Measurements from ENCODE around the gene CFHR1. TPM values are rescaled to one million over a fixed set of nuclear protein-coding genes. Genes with fewer than 3 reads are reported as not detected.

Gene CFHR1
- total RNA-seq, 1 experiment from 2014 or later: 0.34 TPM

DNA sequence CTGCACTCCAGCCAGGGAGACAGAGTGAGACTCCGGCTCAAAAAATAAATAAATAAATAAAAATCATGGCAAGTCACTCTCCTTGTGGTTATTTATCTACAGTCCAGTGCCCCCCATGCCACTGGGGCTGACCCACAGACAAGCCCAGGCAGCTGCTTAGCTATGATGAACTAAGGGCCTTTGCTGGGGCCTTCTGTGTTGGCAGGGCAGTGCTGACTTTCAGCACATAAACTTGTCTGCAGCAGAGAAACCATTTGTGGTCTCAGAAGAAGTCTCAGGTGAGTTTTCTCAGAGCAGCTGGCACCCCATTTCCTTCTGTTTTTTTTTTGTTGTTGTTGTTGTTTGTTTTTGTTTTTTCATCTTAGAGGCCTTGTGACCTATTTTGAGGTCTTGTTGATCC lies 47.4 kb downstream of the CFHR1 start (continued):
- no peak for TF ChIP-seq YY1 (IDR thresholded peaks at IDR 0.05; ENCODE audit: extremely low read depth, insufficient replicate concordance, low read depth, low read length)

- ChIA-PET RAD21 (ENCODE audit: low non-redundant PET in 1 of 2, low total read pairs in 2 of 2, uncharacterized antibody in 2 of 2, unreplicated experiment in 2 of 2) (no interaction called here), POLR2A (no interaction called here), CTCF (no interaction called here)
- Histone ChIP-seq H3K36me3 (ENCODE audit: control insufficient read depth in 1 of 2, insufficient read depth in 2 of 2, low read length in 2 of 2) (no peaks in the 10 kb centered on the region), H3K4me3 (replicated peaks in 1 of 2; ENCODE audit: low read depth in 1 of 2, low read length in 2 of 2) (no peak overlapping the region), H3K9me3 (ENCODE audit: control insufficient read depth in 1 of 2, insufficient read depth in 1 of 2, low read depth in 1 of 2, low read length in 2 of 2) (no peaks in the 10 kb centered on the region), H3K27ac (ENCODE audit: low read depth, low read length) (no peak overlapping the region), H4K20me1 (ENCODE audit: insufficient read depth) (no peaks in the 10 kb centered on the region), H3K9ac (ENCODE audit: low read length) (no peak overlapping the region), H3K27me3 (ENCODE audit: insufficient read depth, low read length) (no peaks in the 10 kb centered on the region), H2AFZ (ENCODE audit: low read depth, low read length, poor library complexity, severe bottlenecking) (no peak overlapping the region), H3K79me2 (ENCODE audit: insufficient read depth, low read length) (no peaks in the 10 kb centered on the region), H3K4me2 (ENCODE audit: low read length) (no peak overlapping the region), H3K9me2 (ENCODE audit: insufficient read depth) (no peaks in the 10 kb centered on the region), H3K4me1 (ENCODE audit: control insufficient read depth in 1 of 2, insufficient read depth in 2 of 2, low read length in 2 of 2) (no peaks in the 10 kb centered on the region)
- intact Hi-C loops (cut with micrococcal nuclease): no loop called here
- BruUV-seq (replicated peaks): no TSS peak
- ATAC-seq (no peak), DNase-seq (ENCODE audit: low read depth, low spot score) (no peak)
- TF ChIP-seq SP1 (IDR thresholded peaks at IDR 0.05; ENCODE audit: low read depth): no peak
- no peak for TF ChIP-seq EZH2phosphoT487 (IDR thresholded peaks at IDR 0.05; ENCODE audit: borderline replicate concordance)
- TF ChIP-seq, protein P1, sequence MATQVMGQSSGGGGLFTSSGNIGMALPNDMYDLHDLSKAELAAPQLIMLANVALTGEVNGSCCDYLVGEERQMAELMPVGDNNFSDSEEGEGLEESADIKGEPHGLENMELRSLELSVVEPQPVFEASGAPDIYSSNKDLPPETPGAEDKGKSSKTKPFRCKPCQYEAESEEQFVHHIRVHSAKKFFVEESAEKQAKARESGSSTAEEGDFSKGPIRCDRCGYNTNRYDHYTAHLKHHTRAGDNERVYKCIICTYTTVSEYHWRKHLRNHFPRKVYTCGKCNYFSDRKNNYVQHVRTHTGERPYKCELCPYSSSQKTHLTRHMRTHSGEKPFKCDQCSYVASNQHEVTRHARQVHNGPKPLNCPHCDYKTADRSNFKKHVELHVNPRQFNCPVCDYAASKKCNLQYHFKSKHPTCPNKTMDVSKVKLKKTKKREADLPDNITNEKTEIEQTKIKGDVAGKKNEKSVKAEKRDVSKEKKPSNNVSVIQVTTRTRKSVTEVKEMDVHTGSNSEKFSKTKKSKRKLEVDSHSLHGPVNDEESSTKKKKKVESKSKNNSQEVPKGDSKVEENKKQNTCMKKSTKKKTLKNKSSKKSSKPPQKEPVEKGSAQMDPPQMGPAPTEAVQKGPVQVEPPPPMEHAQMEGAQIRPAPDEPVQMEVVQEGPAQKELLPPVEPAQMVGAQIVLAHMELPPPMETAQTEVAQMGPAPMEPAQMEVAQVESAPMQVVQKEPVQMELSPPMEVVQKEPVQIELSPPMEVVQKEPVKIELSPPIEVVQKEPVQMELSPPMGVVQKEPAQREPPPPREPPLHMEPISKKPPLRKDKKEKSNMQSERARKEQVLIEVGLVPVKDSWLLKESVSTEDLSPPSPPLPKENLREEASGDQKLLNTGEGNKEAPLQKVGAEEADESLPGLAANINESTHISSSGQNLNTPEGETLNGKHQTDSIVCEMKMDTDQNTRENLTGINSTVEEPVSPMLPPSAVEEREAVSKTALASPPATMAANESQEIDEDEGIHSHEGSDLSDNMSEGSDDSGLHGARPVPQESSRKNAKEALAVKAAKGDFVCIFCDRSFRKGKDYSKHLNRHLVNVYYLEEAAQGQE (IDR thresholded peaks at IDR 0.05; ENCODE audit: low read depth): no peak
- TF ChIP-seq POLR2AphosphoS5 (IDR thresholded peaks at IDR 0.05; ENCODE audit: low read depth, low read length): no peak
- TF ChIP-seq YY1 (IDR thresholded peaks at IDR 0.05; ENCODE audit: extremely low read depth, insufficient replicate concordance, low read depth, low read length): no peak
- no peak for TF ChIP-seq CBX3 (IDR thresholded peaks at IDR 0.05; ENCODE audit: low read depth)
- no peak for TF ChIP-seq CEBPB (IDR thresholded peaks at IDR 0.05; ENCODE audit: low read depth)
- no peak for TF ChIP-seq ZFX (IDR thresholded peaks at IDR 0.05)
- no peak for TF ChIP-seq RAD21 (IDR thresholded peaks at IDR 0.05; ENCODE audit: low read depth)
- no peak for TF ChIP-seq SIN3A (IDR thresholded peaks at IDR 0.05; ENCODE audit: low read depth)
Measured at GRCh38 chr1:196873385-196873784, 53.9 kb downstream of the CFHR1 start.

All from HCT116 (cell line).